Measurements from ENCODE around the gene HRAS.

HRAS gene

GRCh38 chr11:498297-499181 is 36.8 kb downstream of the HRAS start:
- no peak for TF ChIP-seq POLR2A (IDR thresholded peaks at IDR 0.05; ENCODE audit: low read depth, low read length)
- FAIRE-seq (no peak), DNase-seq (ENCODE audit: insufficient read length, low spot score) (no peak)

DNA sequence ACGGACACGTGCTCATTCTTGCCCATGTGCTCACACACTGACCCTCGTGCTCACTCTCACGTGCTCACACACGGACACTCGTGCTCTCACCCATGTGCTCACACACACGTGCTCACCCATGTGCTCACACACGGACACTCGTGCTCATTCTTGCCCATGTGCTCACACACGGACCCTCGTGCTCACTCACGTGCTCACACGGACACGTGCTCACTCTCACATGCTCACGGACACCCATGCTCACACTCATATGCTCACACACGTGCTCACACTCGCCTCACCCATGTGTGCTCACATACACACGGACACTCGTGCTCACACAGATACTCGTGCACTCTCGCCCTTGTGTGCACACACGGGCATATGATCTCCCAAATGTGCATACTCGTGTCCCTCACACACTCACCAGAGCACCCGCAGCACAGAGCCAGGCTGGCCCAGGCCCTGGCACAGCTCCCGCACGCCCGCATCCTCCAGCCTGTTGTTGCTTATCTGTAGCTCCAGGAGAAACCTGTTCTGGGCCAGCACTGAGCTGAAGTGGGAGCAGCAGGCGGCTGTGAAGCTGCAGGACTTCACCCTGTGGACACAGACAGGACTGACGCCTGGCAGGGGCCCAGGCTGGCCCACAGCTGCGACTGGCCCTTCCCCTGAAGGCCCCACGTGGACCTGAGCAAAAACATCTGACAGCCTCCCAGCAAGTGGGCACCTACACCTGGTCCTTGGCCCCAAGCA is 37.6 kb downstream of the HRAS start:
- DNase-seq (ENCODE audit: insufficient read length, low spot score): no peak
- no peak for FAIRE-seq
- TF ChIP-seq POLR2A (IDR thresholded peaks at IDR 0.05; ENCODE audit: low read depth, low read length): no peak

- FAIRE-seq (no peak), DNase-seq (ENCODE audit: insufficient read length, low spot score) (no peak)
- no peak for TF ChIP-seq POLR2A (IDR thresholded peaks at IDR 0.05; ENCODE audit: low read depth, low read length)
Observed at GRCh38 chr11:496834-497564, 38.4 kb downstream of the HRAS start.

DNA sequence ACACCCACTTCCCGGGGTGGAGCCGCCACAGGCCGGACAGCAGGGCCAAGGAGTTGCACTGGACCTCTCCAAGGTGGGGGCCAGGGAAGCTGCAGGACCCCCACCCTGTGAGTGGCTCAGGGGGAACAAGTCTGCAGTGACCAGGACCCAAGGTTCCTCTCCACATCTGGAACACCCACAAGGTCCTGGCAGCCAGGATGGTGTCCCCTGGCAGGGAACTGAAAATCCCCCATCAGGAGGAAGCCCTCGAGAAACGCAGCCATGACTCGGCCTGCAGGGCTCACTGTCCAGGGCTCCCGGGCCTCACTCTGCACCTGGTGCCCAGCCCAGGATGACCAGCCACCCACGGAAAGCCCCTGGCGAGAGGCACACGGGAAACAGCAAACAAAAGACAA is 39.8 kb downstream of the HRAS start:
- TF ChIP-seq POLR2A (IDR thresholded peaks at IDR 0.05; ENCODE audit: low read depth, low read length): no peak
- FAIRE-seq: no peak
- no peak for DNase-seq (ENCODE audit: insufficient read length, low spot score)

DNA sequence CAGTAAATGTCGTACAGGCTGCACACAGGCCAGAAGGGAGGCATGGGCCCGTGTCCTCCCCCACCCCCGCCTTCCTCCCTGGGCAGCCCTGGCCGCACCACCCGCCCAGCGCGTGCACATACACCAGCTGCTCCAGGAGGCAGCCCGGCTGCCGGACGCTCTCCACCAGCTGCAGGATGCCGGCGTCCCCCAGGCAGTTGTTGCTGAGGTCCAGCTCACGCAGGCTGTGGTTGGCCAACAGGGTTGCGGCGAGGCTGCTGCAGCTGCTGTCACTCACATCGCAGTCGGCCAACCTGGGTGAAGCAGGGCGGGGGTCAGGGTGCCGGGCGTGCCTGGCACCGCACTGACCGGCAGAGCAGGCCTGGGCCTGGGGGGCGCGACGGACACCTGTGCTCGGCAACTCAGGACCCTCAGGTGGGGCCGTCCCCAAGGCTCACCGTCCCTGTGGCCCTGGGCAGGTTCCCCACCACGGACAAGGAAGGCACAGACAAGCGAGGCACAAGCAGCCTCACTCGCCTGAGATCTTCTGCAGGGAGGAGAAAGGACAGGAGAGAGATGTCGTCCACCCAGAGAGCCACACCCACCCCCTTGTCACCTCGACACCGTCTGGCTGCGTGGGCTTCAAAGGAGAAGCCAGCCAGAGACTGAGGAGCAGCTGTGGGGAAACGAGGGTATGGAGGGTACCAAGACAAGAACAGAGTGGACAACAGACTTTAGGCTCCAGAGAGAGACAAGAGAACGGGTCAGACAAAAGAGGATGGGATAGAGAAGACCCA is 40.4 kb downstream of the HRAS start:
- no peak for TF ChIP-seq POLR2A (IDR thresholded peaks at IDR 0.05; ENCODE audit: low read depth, low read length)
- FAIRE-seq (no peak), DNase-seq (ENCODE audit: insufficient read length, low spot score) (no peak)

GRCh38 chr11:492427-493226 is 42.7 kb downstream of the HRAS start:
- TF ChIP-seq POLR2A (IDR thresholded peaks at IDR 0.05; ENCODE audit: low read depth, low read length): no peak
- no peak for DNase-seq (ENCODE audit: insufficient read length, low spot score)
- FAIRE-seq: no peak

DNA sequence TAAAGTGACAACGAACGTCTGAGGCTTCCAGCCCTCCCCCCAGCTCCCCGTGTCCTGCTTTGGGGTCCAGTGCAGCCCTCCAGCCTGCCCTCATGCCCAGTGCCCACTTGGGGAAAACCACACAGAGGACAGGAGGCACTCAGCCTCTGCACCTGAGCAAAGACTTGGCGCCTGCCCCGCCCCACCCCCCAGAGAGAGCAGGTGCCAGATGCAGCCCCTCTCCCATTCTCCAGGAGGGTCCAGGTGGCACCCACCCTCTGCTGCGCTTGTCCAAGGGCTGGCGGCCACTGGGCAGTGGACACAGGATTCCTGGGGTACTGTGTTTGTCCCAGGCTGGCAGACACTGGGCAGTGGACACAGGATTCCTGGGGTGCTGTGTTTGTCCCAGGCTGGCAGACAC is 44.0 kb downstream of the HRAS start:
- FAIRE-seq: no peak
- no peak for TF ChIP-seq POLR2A (IDR thresholded peaks at IDR 0.05; ENCODE audit: low read depth, low read length)
- DNase-seq (ENCODE audit: insufficient read length, low spot score): no peak

- TF ChIP-seq POLR2A (IDR thresholded peaks at IDR 0.05; ENCODE audit: low read depth, low read length): no peak
- DNase-seq (ENCODE audit: insufficient read length, low spot score) (no peak), FAIRE-seq (no peak)
Observed at GRCh38 chr11:490930-491260, 44.5 kb downstream of the HRAS start.

GRCh38 chr11:490186-490929 is 45.0 kb downstream of the HRAS start:
- DNase-seq (ENCODE audit: insufficient read length, low spot score) (no peak), FAIRE-seq (no peak)
- no peak for TF ChIP-seq POLR2A (IDR thresholded peaks at IDR 0.05; ENCODE audit: low read depth, low read length)

DNA sequence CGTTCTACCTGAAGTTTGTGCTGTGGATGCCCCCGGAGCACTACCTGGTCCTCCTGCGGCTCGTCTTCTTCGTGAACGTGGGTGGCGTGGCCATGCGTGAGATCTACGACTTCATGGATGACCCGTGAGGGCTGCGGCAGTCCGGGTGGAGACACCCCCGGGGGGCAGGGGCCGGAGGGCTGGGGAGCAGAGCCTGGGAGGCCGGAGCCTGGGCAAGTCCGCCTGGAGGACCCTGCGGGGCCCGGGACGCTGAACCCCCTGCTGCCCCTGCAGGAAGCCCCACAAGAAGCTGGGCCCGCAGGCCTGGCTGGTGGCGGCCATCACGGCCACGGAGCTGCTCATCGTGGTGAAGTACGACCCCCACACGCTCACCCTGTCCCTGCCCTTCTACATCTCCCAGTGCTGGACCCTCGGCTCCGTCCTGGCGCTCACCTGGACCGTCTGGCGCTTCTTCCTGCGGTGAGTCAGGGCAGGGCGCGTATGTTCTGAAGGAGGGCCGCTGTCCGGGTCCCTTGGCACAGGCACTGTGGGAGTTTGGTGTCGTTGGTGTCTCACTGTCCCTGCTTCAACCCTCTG is 45.7 kb downstream of the HRAS start:
- no peak for FAIRE-seq
- DNase-seq (ENCODE audit: insufficient read length, low spot score): no peak
- no peak for TF ChIP-seq POLR2A (IDR thresholded peaks at IDR 0.05; ENCODE audit: low read depth, low read length)

DNA sequence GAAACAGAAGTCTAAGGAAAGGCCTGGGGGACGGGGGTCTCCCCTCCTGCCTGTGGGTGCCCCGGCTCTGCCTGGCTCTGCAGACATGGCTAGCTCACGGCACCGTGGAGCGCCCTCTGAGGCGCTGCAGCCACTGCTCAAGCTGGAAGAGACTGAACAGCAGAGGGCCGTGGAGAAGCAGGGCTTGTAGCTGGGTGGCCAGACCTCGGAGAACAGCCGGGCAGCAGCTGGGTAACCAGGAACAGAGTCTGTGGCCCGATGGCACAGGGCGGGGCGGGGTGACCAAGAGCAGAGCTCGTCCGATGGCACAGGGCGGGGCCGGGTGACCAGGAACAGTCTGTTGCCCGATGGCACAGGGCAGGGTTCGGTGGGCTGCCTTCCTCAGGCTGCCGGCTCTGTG is 46.4 kb downstream of the HRAS start:
- DNase-seq (ENCODE audit: insufficient read length, low spot score) (no peak), FAIRE-seq (no peak)
- TF ChIP-seq POLR2A (IDR thresholded peaks at IDR 0.05; ENCODE audit: low read depth, low read length): no peak

DNA sequence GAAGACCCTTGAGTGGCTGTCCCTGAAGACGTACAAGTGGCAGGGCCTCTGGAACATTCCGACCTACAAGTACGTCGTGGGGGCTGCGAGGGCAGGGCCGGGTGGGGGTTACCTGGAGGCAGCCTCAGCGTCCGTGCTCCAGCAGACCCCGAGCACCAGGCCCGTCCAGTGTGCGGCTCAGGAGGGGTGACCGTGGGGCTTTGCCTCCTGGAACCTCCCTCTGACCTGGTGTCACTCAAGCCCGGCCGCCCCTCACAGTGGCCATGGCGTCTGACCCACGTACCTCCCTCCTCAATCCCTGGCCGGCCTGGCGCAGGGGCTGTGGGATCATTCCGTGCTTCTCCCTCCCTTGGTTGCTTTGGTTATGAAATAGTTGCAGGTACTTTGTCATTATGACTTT is 46.8 kb downstream of the HRAS start:
- FAIRE-seq (no peak), DNase-seq (ENCODE audit: insufficient read length, low spot score) (no peak)
- TF ChIP-seq POLR2A (IDR thresholded peaks at IDR 0.05; ENCODE audit: low read depth, low read length): no peak

All from H54 (cell line).